GM21723 (cell line): ENCODE results near the gene CD96.

Source experiments
- ATAC-seq: cut with Tn5 transposase; IDR thresholded peaks from one replicate; pipeline ENCODE4 v1.9.1; 2021; ENCODE audit warnings: mild to moderate bottlenecking, moderate library complexity; ENCODE audit not compliant: unreplicated experiment

CD96 gene

DNA sequence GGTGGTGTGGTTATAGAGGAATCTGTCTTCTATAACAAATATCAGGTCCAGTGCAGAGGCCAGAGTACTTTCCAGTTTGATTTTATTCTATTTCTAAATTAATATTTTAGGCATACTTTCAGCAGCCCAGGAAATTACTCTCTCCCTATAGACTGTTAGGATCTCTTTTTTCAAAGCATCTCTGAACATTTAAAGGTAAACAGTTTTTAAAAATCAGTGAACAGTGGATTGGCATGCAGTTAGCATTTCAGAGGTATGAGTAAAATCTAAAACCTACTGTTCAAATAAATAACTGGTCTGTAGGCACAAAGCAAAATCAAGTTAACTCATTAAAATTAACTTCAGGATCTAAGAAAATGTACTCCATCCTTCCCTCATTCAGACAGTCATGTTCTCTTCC is 50.1 kb downstream of the CD96 start:
- ATAC-seq, result no peak

DNA sequence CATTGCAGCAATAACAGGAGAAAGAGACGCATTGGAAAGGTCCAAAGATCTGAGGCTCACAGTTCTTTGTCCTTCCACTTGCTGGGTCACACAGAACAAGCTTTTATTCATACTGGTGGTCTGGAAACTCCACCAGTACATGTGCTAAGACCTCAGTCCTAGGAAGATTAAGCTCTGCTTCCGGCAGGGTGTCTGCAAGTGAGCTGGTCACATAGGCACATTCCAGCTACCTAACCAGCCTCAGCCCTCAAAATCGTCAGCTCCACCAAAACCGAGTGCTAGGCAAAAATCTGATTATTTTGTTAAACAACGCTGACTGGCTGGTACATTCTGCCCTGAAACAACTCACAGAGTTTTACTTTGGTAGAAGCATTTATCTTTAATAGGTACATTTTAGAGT is 50.9 kb downstream of the CD96 start:
- no peak for ATAC-seq

GRCh38 chr3:111593666-111594065 is 51.7 kb downstream of the CD96 start:
- no peak for ATAC-seq

- peak; percentile 62 for ATAC-seq
Measured at GRCh38 chr3:111594205-111594604, 52.2 kb downstream of the CD96 start.

- ATAC-seq, result no peak
Measured at GRCh38 chr3:111594781-111595180, 52.8 kb downstream of the CD96 start.

DNA sequence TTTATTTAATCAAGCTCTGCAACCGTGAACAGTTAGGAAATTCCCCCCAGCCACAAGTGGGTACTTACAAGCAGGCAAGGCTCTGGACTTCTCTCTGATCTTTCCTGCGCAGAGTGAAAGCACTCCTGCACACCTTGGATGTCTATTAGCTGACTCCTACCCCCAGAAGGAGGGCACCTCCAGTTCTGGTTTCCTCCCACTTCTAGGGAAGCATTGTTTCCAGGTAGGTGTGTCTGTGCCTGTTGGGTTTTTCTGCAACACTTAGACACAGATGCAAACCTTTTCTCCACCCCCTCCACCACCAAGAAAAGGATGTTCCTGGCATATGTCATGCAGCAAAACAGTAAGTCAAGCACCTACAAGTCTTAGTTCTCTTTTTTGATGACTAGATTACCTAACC is 53.2 kb downstream of the CD96 start, which contains the start of gene ZBED2:
TSS of gene ZBED2 (minus strand) at position 115 of the 400 bp plus-strand sequence. CDS start 1,145 bp downstream, outside the sequence.
- no peak for ATAC-seq

DNA sequence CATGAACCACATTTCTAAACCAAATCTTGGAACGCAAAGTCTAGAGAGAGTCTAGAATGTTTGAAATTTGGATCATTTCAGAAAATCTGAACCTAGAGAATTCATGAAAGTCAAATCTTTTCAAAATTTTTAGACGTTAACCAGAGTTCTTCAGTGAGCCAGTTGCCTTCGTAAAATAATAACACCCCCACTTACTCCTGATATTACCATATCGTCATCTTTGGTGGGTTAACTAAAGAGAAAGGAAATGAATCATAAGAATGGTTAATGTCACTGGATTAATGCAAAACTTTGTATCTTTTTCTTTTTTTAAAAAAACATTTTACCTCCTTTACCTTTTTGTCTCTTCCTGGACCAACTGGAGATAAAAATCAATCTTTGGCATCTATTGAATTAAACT is 54.3 kb downstream of the CD96 start:
- ATAC-seq, result no peak

DNA sequence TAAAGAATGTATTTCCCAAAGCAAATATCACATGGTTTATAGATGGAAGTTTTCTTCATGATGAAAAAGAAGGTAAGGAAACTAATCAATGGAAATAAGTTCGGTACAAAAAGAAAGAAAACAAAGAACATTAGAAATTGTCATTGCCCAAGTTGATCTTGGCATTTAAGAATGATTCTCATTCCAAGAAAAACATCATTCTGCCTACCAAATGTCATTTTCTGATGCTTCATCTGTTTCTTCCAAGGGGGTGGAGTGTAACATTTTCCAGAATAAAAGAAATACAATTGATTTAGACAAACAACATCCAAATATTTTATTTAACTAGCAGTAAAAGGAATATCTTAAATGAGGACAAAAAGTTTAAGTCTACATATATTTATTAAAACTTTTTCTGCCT is 56.1 kb downstream of the CD96 start:
- ATAC-seq, result no peak

DNA sequence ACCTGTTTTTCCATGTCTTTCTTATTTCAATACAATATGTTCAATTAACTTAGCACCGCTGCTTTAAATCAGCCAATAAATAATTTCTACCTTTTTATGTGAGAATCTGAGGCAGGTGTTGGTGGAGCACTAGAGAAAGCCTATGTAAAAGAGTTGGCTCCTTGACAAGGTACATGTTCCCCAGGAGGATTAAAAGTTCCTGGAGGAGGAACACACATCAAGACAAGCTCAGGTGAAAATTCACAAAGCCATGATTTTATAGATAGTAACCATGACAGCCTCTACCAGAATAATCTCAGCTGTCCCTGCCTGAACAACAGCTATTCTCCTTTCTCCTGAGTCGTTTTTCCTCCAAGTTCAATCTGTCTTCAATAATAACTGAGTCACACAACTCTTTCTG is 56.6 kb downstream of the CD96 start:
- no peak for ATAC-seq

DNA sequence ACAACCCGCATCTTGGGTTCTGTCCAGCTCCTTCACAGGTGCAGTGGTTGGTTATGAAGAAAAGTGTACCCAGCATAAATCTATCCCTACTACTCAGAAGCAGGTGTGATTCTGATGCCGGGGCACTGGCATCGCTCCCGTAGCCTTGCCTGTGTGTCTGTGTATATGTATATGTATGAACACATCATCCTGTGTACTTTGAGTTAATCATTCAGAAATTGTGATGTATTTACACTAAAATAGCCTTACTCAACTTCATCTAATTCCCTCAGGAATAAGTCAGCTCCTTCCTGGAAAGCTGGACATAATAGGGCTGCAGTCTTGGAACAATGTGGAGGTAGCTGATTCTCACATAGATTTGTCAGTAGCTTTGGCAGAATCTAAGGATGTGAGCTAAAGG is 59.8 kb downstream of the CD96 start:
- no peak for ATAC-seq

DNA sequence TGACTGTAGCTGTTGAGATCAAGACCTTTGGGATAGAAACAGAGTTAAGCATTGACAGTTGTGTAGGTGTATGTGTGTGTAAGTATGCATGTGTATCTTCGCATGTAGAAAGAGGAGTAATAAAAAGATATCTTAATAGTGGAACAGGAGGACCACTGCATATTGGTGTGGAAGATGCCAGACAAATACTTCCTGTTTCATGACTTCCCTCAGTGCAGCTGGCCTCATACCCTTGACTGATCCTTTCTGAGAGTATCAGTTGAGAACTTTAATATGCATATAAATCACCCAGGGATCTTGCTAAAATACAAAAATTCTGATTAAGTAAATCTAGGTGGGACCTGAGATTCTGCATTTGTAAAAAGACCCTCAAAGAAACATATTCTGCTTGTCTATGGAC is 61.7 kb downstream of the CD96 start:
- ATAC-seq, result peak; percentile 50

DNA sequence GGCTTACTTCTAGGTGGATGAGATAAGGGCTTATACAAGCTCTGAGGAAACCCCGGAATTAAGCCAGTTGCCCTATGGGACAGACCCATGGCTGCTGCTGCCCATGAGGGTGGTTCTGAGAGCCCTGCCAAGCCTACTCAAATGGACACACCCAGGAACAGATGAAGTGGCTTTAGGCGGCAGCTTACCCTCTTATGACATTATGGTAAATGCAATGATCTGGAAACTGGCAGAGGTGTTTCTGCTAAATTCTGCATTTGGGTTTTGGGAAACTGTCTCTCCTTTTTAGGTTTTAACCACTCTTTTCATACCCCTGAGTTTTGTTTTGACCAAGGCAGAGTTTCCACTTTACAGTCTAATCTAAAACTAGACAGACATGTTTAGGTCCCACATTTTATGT is 62.1 kb downstream of the CD96 start:
- peak; percentile 25 for ATAC-seq

- ATAC-seq, result no peak
Measured at GRCh38 chr3:111605018-111605417, 63.0 kb downstream of the CD96 start.

- no peak for ATAC-seq
Measured at GRCh38 chr3:111605493-111605892, 63.5 kb downstream of the CD96 start.

- no peak for ATAC-seq
Measured at GRCh38 chr3:111607240-111607920, 65.4 kb downstream of the CD96 start.

- ATAC-seq, result no peak
Measured at GRCh38 chr3:111608383-111608782, 66.4 kb downstream of the CD96 start.

GRCh38 chr3:111609700-111610099 is 67.7 kb downstream of the CD96 start:
- no peak for ATAC-seq

- peak; percentile 96 for ATAC-seq
Measured at GRCh38 chr3:111610189-111610588, 68.2 kb downstream of the CD96 start.

- ATAC-seq, result peak; percentile 9
Measured at GRCh38 chr3:111610612-111611054, 68.6 kb downstream of the CD96 start.

DNA sequence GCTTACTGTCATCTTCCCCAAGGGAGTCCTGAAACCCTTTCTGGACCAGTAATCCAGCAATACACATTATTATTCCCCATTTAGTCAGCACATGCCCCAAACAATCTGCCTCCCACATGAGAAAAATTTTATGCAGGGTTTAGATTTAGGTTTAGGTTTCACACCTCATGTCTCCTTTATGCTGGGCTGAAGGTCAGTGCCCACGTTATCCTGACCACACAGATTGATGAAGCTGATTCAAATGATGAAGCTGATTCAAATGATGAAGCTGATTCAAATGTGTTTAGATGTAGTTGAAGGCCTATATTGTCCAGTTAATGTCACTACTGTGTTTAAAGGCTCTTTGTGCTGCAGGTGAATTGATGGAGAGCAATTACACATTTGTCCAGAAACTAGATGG is 71.3 kb downstream of the CD96 start:
- ATAC-seq, result no peak

GRCh38 chr3:111615880-111616279 is 73.9 kb downstream of the CD96 start:
- ATAC-seq, result no peak

DNA sequence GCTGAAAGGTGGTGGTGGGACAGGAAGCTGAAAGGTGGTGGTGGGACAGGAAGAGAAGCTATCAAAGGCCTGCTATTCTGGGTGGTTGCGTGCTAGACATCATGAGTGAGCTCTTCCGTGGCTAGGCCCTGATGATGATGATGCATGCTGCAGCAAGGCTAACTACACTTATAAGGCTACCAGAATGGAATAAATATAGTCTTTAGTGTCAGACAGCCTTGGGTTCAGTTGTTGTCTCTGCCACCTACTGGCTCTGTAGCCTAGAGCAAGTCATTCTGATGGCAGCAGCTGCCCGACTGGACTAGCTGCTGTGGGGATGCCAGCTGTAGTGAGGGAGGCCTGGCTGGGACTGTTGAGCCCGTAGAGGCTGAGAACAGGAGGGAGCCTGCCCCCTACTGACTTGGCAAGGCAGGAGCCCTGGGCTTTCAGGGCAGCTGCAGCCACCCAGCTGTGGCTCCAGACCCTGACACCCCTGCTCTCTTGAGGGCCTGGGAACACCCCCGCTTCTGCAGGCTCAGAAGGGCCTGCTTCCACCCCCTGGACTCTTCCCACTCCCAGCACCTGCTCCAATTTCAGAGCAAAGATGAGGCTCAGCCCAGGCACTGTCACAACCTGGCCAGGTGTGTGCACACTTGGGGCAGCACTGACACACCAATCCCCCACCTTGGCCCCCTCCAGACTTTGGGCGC is 74.6 kb downstream of the CD96 start:
- ATAC-seq, result peak; percentile 75
